Stimulated activated naive CD4-positive, alpha-beta T cell treated with Interleukin-2 at 50 U/mL for 16 hours (primary cell): ENCODE data around the gene DIO2.

ENCODE experiments used
- DNase-seq: peaks from one replicate; lab custom pipeline; 2025; lab: John Stamatoyannopoulos, UW

The DIO2 gene

GRCh38 chr14:80211153-80212022, at the start of gene DIO2:
DIO2 (minus strand) TSS chr14:80211504; CDS start chr14:80211472, 32 bp downstream.
- no peak for DNase-seq

- DNase-seq, result no peak
Measured at GRCh38 chr14:80260645-80261044, 49.3 kb upstream of the DIO2 start.

GRCh38 chr14:80239631-80240030, 28.3 kb upstream of the DIO2 start:
- DNase-seq, result no peak

- no peak for DNase-seq
Measured at GRCh38 chr14:80237143-80237542, 25.8 kb upstream of the DIO2 start.

- no peak for DNase-seq
Measured at GRCh38 chr14:80233470-80234089, 22.3 kb upstream of the DIO2 start.

GRCh38 chr14:80231702-80232101, 20.4 kb upstream of the DIO2 start:
- no peak for DNase-seq

- no peak for DNase-seq
Measured at GRCh38 chr14:80223696-80224465, 12.6 kb upstream of the DIO2 start.

- no peak for DNase-seq
Measured at GRCh38 chr14:80216818-80217217, 5.5 kb upstream of the DIO2 start.

GRCh38 chr14:80215756-80216581, 4.7 kb upstream of the DIO2 start:
- DNase-seq, result no peak

- DNase-seq, result no peak
Measured at GRCh38 chr14:80215081-80215480, 3.8 kb upstream of the DIO2 start.

GRCh38 chr14:80213602-80214001, 2.3 kb upstream of the DIO2 start:
- DNase-seq, result no peak

GRCh38 chr14:80212023-80212397, 706 bp upstream of the DIO2 start:
- no peak for DNase-seq

- no peak for DNase-seq
Measured at GRCh38 chr14:80208461-80208860, 2.8 kb downstream of the DIO2 start.

GRCh38 chr14:80206351-80207080, 4.8 kb downstream of the DIO2 start:
- no peak for DNase-seq

GRCh38 chr14:80202888-80203562, 8.3 kb downstream of the DIO2 start:
- DNase-seq, result no peak

- no peak for DNase-seq
Measured at GRCh38 chr14:80200093-80200492, 11.2 kb downstream of the DIO2 start.

- DNase-seq, result no peak
Measured at GRCh38 chr14:80188571-80188970, 22.7 kb downstream of the DIO2 start.

- no peak for DNase-seq
Measured at GRCh38 chr14:80186301-80186800, 25.0 kb downstream of the DIO2 start.

GRCh38 chr14:80176893-80177292, 34.4 kb downstream of the DIO2 start:
- no peak for DNase-seq

- DNase-seq, result no peak
Measured at GRCh38 chr14:80172375-80173051, 38.8 kb downstream of the DIO2 start.
